GM19035 (cell line): ENCODE results near the gene HDLBP.

Source experiments
- ATAC-seq: cut with Tn5 transposase; IDR thresholded peaks from one replicate; pipeline ENCODE4 v1.9.1; 2021; ENCODE audit not compliant: unreplicated experiment

The HDLBP gene

DNA sequence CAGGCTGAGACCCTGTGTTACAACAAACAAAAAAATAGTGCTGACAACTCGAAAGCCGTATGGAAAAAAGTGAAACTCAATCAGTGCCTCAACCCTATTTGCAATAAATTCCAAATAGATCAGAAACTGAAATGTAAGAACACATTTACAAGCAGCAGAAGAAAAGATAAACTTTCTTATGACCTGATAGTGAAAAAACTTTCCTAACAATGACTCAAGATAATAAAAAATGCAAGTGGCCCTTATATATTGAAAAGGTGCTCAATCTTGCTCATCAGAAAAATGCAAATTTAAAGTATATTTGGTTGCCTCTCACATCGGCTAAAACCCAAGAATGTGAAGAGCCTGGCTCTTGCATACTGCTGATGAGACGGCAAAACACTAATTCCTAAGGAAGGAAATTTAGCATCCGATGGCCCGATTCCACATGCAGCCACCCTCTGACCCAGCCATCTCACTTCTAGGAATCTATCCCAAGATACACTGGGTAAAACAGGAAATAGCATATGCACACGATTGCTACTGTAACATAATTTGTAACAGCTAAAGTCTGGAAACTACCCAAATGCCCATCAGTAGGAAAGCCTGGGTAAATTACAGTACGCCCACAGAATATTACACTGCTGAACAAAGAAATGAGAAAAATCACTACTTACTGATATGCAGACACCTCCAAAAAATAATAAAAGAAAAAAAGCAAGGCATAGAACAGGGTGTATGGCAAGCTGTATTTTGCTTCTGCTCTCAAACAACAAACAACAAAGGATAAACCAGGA, 56.8 kb downstream of the HDLBP start:
- ATAC-seq = no peak

DNA sequence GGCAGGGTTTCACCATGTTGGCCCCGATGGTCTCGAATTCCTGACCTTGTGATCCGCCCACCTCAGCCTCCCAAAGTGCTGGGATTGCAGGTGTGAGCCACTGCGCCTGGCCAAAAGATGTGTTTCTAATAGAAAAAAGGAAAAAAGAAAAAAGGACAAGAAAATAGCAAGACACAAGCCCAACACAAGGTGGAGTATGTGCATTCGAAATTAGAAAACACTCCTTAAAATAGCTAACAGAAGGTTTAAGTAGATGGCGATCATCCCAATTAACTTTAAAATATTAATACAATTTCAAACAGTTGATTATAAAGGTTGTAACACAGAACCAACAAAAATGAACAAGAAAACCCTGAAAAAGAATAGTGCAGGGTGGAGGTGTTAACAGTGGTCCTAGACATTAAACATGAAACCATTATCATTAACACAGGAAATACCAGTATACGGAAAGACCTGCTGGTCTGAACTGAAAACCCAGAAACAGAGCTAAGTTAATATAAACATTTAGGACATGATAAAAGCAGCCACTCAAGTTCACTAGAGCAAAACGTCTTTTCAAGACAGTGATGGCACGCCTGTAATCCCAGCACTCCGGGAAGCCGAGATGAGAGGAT, 57.9 kb downstream of the HDLBP start:
- ATAC-seq = no peak

DNA sequence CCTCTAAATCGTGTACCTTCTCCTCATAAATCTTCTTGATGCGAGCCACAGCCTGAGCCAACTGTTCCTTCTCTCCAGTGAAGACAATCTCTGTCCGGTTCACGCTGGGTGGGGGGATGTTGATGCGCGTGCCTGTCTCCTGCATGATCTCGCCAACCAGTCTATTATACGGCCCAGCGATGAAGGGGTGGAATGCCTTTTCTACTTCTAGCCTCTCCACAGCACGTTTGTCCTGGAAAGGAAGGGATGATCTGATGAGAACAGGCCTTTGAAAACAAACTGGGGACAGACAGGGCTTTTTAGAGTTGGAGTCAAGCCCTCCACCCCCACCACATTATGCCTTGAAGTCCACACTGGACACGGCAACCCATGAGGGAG, 59.3 kb downstream of the HDLBP start:
- ATAC-seq = no peak

DNA sequence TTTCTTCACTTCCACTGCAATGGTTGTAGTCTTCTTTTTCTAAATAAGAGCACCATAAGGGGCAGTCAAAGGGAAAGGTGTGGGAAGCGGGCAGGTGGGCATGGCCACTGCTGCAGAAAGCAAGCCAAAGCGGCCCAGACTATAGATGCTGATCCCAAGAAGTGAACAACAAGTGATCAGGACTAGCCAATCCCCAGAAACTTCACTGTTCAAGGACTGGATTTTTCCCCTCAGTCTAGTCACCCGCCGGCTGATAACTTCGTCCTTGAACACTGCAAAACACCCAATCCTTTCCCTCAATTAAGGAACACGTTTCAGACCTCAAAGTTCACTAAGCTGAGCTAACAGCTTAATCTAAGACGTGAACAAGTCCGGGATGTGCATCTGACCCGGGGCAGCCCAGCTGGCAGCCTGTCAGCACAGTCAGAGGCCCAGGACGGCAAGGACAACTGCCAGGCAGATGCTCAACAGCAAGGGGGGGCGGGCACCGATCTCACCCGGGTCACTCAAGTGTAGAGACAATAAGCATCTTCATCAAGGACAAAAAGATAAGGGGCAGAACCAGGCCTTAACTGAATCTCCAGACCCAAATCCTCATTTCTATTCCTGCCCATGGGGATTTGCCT, 59.8 kb downstream of the HDLBP start:
- no peak for ATAC-seq

DNA sequence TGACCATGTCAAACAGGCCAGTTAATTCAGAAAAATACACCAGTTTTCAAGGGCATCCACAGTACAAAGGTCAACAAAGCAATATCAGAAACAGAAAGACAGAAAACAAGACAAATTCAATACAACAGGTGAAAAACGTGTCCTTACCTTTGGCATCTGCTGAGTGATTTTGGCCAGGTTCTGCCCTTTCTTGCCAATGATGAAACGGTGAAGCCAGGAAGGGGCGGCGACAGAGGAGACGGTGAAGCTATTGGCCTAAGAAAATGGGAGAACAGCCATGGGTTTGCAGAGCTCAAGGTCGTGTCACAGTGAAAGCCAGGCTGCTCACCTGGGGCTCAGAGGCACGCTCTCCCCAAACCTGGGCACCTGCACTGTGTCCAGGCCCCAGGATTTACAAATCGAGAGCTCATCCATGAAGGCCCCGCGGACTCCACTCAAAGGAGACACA, 60.5 kb downstream of the HDLBP start:
- ATAC-seq = no peak

DNA sequence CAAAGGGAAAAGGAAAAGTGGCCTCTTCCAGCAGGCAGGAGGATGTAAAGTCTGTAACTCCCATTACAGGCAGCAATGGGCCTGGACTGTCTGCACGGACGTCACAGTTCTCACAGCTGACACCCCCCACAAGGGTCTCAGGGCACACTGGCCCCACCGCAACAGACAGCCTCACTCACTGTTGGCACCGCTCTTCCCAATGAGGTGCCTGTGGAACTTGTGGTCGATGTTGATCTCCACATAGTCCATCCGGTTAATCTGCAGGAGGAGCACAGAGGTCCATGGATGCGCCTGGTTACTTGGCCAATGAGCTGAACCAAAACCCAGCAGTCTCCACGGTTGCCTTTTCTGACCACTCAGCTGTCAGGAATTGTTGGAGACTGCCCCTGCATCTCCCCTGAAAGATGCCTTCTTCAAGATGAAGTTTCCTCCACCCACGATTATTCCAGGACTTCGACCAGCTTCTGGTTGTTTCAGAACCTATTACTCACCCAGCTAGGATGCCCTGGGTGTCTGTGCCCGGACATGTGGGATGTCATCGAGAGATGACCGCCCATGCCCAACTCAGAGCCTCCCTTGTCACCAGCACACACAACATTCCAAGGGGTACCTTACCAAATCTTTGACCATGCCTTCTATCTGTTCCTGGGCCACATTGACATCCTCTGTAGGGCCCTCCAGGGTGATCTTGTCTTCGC, 62.5 kb downstream of the HDLBP start:
- ATAC-seq = no peak

DNA sequence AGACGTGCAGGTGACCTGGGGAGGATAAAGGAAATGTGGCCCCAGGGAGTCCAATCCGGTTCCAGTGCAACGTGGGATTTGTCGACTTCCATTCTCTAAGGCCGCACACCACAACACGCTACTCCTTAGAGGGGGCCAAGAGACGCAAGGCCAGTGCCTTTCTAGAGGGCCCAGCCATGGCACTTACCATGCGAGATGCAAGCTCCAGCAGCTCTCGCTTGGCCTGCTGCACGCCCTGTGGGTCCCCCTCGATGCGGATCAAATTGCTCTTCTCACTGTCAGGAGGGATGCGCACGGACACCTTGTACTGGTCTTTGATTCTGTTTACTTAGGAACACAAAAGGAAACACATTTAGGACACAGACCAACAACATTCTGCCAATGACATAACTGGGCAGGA, 65.8 kb downstream of the HDLBP start:
- no peak for ATAC-seq

DNA sequence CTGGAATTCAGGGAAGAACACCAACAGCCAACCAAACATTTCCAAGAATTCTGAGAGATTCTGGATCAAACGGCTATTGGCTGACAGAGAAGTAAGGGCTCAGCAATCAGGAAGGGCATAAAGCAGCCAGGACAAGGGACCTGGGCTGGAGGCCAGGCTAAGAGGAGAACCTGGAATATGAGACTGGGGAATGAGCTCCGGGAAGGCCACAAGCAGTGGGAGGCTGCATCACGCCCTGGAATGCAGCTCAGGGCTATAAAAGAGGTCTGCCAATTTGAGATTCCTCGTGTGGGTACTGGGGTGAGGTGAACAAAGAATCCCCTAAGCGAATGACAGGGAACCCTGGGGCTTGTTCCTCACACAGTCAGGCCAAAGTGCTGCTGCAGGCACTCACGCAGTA, 66.6 kb downstream of the HDLBP start:
- ATAC-seq = no peak

DNA sequence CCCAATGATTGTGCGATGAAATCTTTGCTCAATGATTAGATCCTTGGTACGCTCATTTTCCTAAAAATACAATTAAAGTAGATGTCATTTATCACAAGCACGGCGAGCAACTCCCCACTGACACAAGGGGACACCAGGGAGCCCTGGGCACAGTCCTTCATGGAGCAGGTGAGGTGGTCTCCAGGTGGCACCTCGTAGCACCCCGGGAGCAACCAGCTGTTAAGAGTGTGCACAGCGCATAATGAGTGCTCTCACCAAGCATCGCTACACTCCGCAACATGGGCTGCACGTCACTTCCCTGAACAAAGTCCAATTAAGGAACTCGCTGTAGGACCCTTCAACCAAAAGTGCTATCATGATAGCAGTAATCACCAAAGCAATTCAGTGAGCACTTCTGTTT, 67.2 kb downstream of the HDLBP start:
- ATAC-seq = no peak

DNA sequence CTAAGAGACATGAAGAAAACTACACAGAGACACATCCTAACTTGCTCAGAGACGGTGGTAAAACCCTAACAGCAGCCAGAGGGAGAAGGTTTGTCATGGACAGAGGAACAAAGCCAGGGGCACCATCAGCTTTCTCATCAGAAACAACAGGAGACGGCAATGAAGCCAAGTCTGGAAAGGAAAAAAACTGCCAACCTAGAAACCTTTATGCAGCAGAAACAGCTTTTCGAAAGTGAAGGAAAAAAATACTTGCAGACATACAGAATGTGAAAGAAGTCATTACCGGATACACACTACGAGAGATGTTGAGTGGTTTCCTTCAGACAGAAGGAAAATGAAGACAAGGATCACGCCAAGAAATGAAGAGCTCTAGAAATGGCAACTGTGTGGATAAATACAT, 71.1 kb downstream of the HDLBP start:
- ATAC-seq = no peak

DNA sequence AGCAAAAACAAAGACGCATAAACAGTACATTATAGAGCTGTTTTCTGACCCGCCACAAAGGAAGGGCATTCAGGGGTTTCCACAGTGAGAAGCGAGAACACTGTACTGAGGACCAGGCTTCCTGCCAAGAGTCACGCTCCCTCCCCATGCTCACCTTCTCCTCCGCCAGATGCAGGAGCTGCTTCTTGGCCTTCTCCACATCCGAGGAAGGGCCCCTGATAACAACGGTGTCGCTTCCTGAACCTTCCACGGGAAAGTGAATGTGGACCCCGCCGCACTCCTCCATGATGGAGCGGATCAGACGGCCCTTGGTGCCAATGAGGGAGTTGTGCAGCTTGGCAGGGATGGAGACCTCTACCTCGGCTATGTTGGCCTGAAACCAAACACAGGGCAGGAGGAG, 73.2 kb downstream of the HDLBP start:
- ATAC-seq = no peak

DNA sequence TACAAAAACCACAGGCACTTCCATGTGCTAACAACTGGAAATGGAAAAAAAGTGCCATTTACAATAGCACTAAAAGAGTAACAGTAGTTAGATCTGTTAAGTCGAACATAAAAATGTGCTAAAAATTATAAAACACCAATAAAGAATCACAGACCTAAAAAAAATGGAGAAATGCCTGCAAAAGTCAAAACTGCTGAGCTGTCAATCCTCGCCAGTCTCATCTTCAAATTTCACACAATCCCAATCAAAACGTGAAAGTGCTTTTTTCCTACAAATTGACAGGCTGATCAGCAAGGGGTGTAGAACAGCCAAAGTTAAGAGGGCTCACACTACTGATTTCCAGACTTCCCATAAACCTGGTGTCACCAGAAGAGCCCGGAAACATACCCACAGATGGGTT, 73.8 kb downstream of the HDLBP start:
- no peak for ATAC-seq

DNA sequence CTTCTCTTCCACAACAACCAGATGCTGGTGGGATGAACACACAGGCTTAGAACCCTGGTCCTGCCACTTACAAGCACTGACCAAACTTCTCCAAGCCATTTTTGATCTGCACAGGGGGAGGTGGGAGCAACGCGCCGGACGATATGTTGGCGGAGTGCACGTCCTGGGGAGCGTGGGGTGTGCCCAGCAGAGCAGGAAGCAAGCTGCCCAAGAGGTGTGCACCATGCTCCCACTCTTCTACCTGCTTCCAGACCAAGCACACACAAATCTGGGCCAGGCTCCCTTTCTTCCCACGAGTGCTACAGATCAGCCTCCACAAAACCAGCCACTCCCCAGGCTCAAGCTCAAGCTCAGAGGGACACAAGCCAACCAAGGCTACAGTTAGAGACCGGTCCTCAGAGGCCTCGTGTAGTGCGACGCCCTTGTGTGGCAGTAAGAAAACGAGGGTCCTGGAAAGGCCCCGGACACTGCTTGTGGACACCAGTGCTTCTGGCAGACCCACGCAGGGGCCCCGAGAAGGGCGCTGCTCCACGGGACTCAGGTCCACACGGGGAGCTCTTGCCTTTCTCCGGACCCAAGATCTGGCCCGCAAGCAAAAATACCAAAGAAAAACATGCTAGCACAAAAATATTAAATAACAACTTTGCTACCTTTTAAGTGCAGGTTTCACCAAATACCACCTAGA, 75.0 kb downstream of the HDLBP start:
- no peak for ATAC-seq

DNA sequence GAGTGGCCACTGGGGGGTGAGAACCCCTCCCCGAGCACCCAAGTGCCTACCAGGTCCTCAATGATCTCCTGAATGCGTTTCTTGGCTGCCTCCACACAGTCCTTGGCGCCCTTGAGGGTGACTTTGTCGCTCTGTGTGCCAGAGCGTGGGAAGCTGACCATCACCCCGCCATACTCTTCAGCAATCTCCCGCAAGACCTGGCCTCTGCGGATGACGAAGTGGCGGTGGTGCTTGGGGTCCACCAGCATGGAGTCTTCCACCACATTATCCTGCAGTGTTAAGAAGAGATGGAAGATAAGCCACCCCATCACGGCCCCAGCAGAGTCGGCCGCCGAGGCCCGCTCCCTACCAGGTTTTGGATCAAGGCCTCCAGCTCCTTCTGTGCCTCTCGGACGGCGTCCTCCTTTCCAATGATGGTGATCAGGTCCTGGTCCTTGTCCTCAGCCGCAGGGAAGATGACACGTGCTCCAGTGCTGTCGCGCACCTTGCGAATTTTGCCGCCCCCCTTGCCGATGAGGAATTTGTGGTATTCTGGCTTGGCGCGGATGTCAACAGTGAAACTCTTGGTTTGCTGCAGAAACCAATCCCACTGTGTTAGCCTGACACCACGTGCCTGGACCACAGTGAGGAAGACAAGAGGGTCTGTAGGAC, 75.8 kb downstream of the HDLBP start:
- ATAC-seq = no peak

DNA sequence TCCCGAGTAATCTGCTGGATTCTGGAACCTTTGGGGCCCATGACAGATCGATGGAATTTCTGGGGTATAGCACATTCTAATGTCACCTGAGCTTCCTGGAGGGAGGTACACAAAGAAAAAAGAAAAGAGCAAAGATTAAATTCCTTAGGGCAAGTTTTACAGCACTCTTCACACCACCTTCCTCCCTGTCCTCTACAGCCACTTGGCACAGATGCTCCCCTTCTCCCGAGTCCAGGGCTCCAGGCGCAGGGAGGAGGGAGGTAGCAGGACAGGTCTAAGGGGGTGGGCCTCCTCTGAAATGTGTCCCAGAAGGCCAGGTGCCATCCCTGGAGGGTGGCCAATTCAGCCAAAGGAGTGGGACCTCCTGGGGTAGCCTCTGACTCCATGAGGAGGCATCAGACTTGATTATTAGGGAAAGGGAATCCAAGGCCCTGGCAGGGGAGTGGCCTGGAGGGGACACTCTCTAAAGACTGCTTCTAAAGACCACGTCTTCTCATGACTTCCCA, 76.7 kb downstream of the HDLBP start:
- no peak for ATAC-seq

DNA sequence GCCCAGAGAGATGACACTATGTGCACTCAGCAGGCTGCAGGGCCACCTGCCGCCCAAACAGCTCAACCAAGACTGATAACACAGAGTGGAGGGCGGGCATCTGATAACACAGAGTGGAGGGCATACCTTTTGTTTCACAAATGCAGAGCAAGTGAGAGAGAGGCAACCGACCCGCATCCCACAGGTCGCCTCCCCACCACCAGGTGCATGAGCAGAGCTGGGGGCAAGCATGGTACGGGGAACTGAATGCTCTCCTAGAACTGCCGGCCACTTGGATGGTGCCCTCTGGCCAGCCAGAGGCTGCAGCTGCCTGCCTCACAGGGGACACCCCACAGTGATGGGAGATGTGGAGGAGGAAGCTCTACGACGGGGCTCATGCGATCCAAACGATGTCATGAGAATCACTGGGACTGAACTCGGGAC, 77.5 kb downstream of the HDLBP start:
- no peak for ATAC-seq

DNA sequence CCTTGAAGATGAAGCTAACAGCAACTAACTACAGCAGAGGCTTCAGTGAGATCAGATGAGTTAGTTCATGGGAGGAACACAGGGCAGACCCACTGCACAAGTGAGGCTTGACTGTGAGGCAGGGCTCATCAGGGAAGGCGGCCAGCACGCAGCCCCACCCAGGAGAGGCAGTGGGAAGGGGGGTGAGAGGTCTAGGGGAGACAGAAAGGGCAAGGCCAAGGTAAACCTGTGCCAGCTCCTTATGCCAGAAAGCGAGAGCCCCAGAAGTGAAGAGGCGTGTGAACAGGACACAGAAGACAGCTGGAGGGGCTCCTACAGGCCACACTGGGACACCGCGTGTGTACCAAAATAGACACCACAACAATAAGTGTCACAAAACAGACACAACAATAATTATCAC, 78.4 kb downstream of the HDLBP start:
- ATAC-seq = no peak

DNA sequence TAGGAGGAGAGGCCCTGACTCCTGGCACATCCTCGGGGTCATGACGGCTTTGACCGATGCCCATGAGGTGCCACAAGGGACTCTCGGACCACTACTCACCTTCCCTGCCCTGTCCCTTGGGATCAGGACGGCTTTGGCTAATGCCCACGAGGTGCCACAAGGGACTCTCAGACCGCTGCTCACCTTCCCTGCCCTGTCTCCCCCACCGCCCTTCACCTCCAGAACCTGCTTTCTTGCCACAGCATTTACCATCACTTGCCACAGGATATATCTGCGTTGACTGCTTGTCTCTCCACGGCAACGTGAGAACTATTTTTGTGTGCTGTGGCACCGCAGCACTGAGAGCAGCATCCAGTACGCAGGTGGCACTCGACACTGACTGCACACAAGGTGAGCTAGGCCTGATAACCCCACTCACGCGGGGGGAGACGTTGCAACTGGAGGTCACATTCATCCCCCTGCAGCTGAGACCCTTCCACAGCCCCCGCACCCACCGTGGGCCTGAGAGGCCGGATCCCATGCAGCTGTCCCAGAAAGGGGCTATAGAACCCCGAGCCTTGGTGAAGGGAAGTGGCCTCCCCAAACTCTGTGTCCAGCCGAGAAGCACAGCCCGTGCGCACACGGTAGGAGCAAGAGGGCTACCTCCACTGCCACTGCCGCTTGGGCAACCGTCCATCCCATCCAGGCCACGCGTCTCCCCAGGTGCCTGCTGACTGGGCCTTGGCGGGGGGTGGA, 79.4 kb downstream of the HDLBP start:
- no peak for ATAC-seq

DNA sequence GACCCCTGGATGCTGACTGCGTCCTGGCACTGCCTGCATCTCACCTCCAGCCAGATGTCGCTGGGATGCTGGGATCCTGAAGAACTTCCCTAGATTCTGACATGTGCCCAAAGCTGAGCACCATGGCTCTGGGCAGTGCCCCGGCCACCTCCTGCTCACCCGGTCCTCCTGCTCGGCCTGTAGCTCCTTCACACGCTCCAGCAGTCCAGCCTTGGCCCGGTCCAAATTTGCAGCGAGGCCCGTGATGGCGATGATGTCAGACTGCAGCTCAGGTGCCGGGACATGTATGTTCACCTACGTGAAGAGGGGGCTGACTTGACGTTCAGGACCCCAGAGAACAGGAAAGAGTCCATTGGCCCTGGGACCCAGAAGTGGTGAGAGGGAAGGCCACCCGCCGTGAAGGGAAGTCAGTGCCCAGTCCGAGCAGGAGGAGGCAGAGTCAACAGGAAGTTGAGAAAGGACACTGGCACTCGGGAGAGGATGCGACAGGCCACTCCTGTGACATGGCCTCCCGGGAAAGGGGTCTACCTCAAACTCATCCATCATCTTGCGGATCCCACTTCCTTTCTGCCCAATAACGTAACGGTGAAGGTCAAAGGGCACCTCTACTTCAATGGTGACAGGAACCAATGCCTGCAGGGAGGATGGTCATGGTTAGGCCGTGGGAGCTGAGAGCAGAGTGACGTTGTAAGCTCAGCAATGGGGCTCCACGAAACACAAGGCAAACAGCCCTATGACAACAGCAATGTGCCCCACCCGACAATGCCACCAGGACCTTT, 80.3 kb downstream of the HDLBP start:
- ATAC-seq = no peak
